GM23338 (cell line): ENCODE results near the gene ACBD7. TPM values are rescaled to one million over a fixed set of nuclear protein-coding genes. Genes with fewer than 3 reads are reported as not detected.

Source experiments
- ATAC-seq: fragments of 200-7000 bp; cut with Tn5 transposase; 3 replicates; pipeline ENCODE4 v1.9.1; 2020
- DNase-seq: peaks from one replicate; pipeline ENCODE4 v3.0.0-alpha.2; 2015; ENCODE audit warnings: low spot score
- H2AFZ ChIP-seq: fragments of 200-600 bp; sonication (generic); 2 replicates; pipeline ENCODE4 v1.8.0; 2016; ENCODE audit warnings: antibody characterized with exemption, mild to moderate bottlenecking, moderate library complexity
- H3F3A ChIP-seq: fragments of 200-600 bp; sonication (generic); replicated peaks from 2 replicates; pipeline ENCODE4 v1.8.0; 2017; ENCODE audit warnings: antibody characterized with exemption, mixed run types, low read depth
- H3K27ac ChIP-seq: fragments of 200-600 bp; sonication (generic); 2 replicates; pipeline ENCODE4 v1.6.1; 2016; ENCODE audit warnings: low read depth
- H3K27me3 ChIP-seq: fragments of 200-600 bp; sonication (generic); 2 replicates; pipeline ENCODE4 v1.8.0; 2016; ENCODE audit warnings: mild to moderate bottlenecking, mixed run types, moderate library complexity; ENCODE audit not compliant: insufficient read depth
- H3K36me3 ChIP-seq: fragments of 200-600 bp; sonication (generic); 2 replicates; pipeline ENCODE4 v1.8.0; 2016; ENCODE audit warnings: mild to moderate bottlenecking; ENCODE audit not compliant: insufficient read depth
- H3K4me1 ChIP-seq: fragments of 200-600 bp; sonication (generic); 2 replicates; pipeline ENCODE4 v1.8.0; 2016; ENCODE audit warnings: mild to moderate bottlenecking, moderate library complexity; ENCODE audit not compliant: insufficient read depth
- H3K4me2 ChIP-seq: fragments of 200-600 bp; sonication (generic); 2 replicates; pipeline ENCODE4 v1.7.1; 2017; ENCODE audit warnings: mixed run types
- H3K4me3 ChIP-seq: fragments of 200-600 bp; sonication (generic); 2 replicates; pipeline ENCODE4 v1.6.1; 2016; ENCODE audit warnings: mixed run types
- H3K79me2 ChIP-seq: fragments of 200-600 bp; sonication (generic); replicated peaks from 2 replicates; pipeline ENCODE4 v1.8.0; 2017; ENCODE audit warnings: mild to moderate bottlenecking; ENCODE audit not compliant: insufficient read depth
- H3K9me2 ChIP-seq: fragments of 200-600 bp; sonication (generic); 2 replicates; pipeline ENCODE4 v1.8.0; 2017; ENCODE audit not compliant: insufficient read depth
- H4K20me1 ChIP-seq: fragments of 200-600 bp; sonication (generic); replicated peaks from 2 replicates; pipeline ENCODE4 v1.8.0; 2017; ENCODE audit warnings: mild to moderate bottlenecking; ENCODE audit not compliant: insufficient read depth
- H3K27ac Mint-ChIP-seq: 2 replicates; pipeline ENCODE4 v1.8.0; 2020; ENCODE audit warnings: inconsistent platforms, mild to moderate bottlenecking, moderate library complexity, mixed read lengths
- H3K27me3 Mint-ChIP-seq: 3 replicates; pipeline ENCODE4 v1.8.0; 2022; ENCODE audit warnings: low read depth, mild to moderate bottlenecking, moderate library complexity, mixed read lengths, inconsistent platforms; ENCODE audit not compliant: insufficient read depth, poor library complexity
- H3K36me3 Mint-ChIP-seq: 3 replicates; pipeline ENCODE4 v1.8.0; 2021; ENCODE audit warnings: low read depth, mild to moderate bottlenecking, inconsistent platforms, moderate library complexity, mixed read lengths
- H3K4me1 Mint-ChIP-seq: 3 replicates; pipeline ENCODE4 v1.8.0; 2020; ENCODE audit warnings: mild to moderate bottlenecking, inconsistent platforms, mixed read lengths
- H3K4me3 Mint-ChIP-seq: 3 replicates; pipeline ENCODE4 v1.8.0; 2021; ENCODE audit warnings: moderate library complexity, mild to moderate bottlenecking, inconsistent platforms, mixed read lengths
- H3K9me3 Mint-ChIP-seq: 3 replicates; pipeline ENCODE4 v1.8.0; 2020; ENCODE audit warnings: moderate library complexity, mild to moderate bottlenecking, inconsistent platforms, mixed read lengths
- CREB1 ChIP-seq: fragments of 250-450 bp; sonication (Bioruptor Pico); IDR thresholded peaks from 2 replicates; pipeline ENCODE4 v1.5.0; 2020; ENCODE audit warnings: low read depth, mild to moderate bottlenecking, moderate library complexity
- ETS1 ChIP-seq: IDR thresholded peaks from 2 replicates; pipeline ENCODE4 v1.6.1; 2016; ENCODE audit warnings: antibody characterized with exemption
- EZH2 ChIP-seq: fragments of 200-600 bp; sonication (generic); IDR thresholded peaks from one replicate; pipeline ENCODE4 v1.8.0; 2017; ENCODE audit warnings: antibody characterized with exemption, mild to moderate bottlenecking, low read depth; ENCODE audit not compliant: unreplicated experiment
- EZH2phosphoT487 ChIP-seq: fragments of 200-600 bp; sonication (generic); IDR thresholded peaks from one replicate; pipeline ENCODE4 v1.8.1; 2018; ENCODE audit warnings: antibody characterized with exemption; ENCODE audit not compliant: unreplicated experiment
- JUNB ChIP-seq: IDR thresholded peaks from one replicate; pipeline ENCODE4 v1.6.1; 2016; ENCODE audit warnings: antibody characterized with exemption; ENCODE audit not compliant: unreplicated experiment
- NANOG ChIP-seq: IDR thresholded peaks from 2 replicates; pipeline ENCODE4 v1.6.1; 2016; ENCODE audit warnings: antibody characterized with exemption, borderline replicate concordance
- POLR2AphosphoS5 ChIP-seq: IDR thresholded peaks from 2 replicates; pipeline ENCODE4 v1.6.1; 2016; ENCODE audit warnings: antibody characterized with exemption, low read depth
- REST ChIP-seq: IDR thresholded peaks from one replicate; pipeline ENCODE4 v1.6.1; 2018; ENCODE audit warnings: antibody characterized with exemption; ENCODE audit not compliant: unreplicated experiment
- STAT1 ChIP-seq: IDR thresholded peaks from one replicate; pipeline ENCODE4 v1.6.1; 2016; ENCODE audit warnings: antibody characterized with exemption; ENCODE audit not compliant: unreplicated experiment
- ZNF114 ChIP-seq: fragments of 250-450 bp; sonication (Bioruptor Pico); IDR thresholded peaks from 2 replicates; pipeline ENCODE4 v1.5.0; 2020; ENCODE audit warnings: mild to moderate bottlenecking, moderate library complexity
- ZNF331 ChIP-seq: fragments of 250-450 bp; sonication (Bioruptor Pico); IDR thresholded peaks from 2 replicates; pipeline ENCODE4 v1.5.0; 2020; ENCODE audit warnings: low read depth, mild to moderate bottlenecking, moderate library complexity
- polyA plus RNA-seq: library from polyadenylated mRNA; unstranded; fragments of >200 nt; fragmentation: Nextera tagmentation; extraction: Ambion mirVana; gene quantifications from 2 replicates; pipeline ENCODE4 v1.2.1, GENCODE V29; 2016
- total RNA-seq: library from RNA; depleted of rRNA; stranded (reverse); fragments of >200 nt; shearing (Covaris generic); gene quantifications from 2 replicates; pipeline ENCODE4 v1.2.3, GENCODE V29; 2014
- TF ChIP-seq, protein P1 (sequence below), 2 experiments: fragments of 200-600 bp in 1 of 2; sonication (generic) in 1 of 2; conservative IDR thresholded peaks; 2 replicates each; pipeline versions ENCODE4 v1.5.1 to v1.6.1; 2016 to 2017; ENCODE audit warnings: antibody characterized with exemption in 2 of 2, low read depth in 2 of 2, mild to moderate bottlenecking in 2 of 2, moderate library complexity in 1 of 2
- TF ChIP-seq, protein P2 (sequence below): fragments of 250-450 bp; sonication (Bioruptor Pico); IDR thresholded peaks from 2 replicates; pipeline ENCODE4 v1.5.0; 2020; ENCODE audit warnings: mild to moderate bottlenecking, moderate library complexity

Gene ACBD7
- total and polyA plus RNA-seq, 2 experiments from 2014 or later: 2.8 to 14.7 TPM

DNA sequence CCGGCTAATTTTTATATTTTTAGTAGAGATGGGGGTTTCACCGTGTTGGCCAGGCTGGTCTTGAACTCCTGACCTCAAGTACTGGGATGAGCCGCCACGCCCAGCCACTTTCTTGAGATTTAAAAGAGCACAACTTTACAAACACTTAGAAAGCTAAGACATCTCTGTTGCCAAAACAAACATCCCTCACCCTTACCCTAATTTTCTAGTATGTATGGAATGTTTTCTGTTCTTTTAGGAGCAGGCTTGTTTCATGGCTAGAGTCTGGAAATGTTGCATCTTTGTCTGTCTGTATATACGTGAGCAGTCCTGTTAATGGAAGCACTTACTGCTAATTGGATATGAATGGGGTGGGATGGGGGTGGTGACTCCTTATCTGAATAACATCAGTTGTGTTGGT, 42.0 kb downstream of the ACBD7 start:
- no peak for DNase-seq
- Histone ChIP-seq H3F3A (no peaks in the 10 kb centered on the region), H3K4me2 (no peak overlapping the region), H3K27ac (no peak overlapping the region), H2AFZ (no peak overlapping the region), H3K4me3 (no peak overlapping the region), H3K4me1 (peaks cover 11% of the 10 kb centered on the region; the same call in 1 of the 2 replicates), H3K9me2 (0 out of 2 replicates have a peak, but pooled peaks cover 3% of the 10 kb centered on the region), H3K36me3 (no peaks in the 10 kb centered on the region), H4K20me1 (no peaks in the 10 kb centered on the region), H3K27me3 (no peaks in the 10 kb centered on the region), H3K79me2 (no peaks in the 10 kb centered on the region)
- Mint-ChIP-seq H3K27ac (no peak overlapping the region), H3K9me3 (no peaks in the 10 kb centered on the region; the same call in 2 of the 3 replicates), H3K4me1 (peaks cover 8% of the 10 kb centered on the region), H3K4me3 (no peak overlapping the region), H3K36me3 (peaks cover 3% of the 10 kb centered on the region; the same call in 1 of the 3 replicates), H3K27me3 (peaks cover 2% of the 10 kb centered on the region)
- ATAC-seq: no peak
- TF ChIP-seq POLR2AphosphoS5 (no peak), JUNB (no peak), REST (no peak), ZNF331 (CRISPR knock-in tag) (no peak), ZNF114 (CRISPR knock-in tag) (no peak), EZH2 (no peak), EZH2phosphoT487 (no peak), STAT1 (no peak), ETS1 (no peak), NANOG (no peak), CREB1 (CRISPR knock-in tag) (no peak)
- TF ChIP-seq, protein P1, sequence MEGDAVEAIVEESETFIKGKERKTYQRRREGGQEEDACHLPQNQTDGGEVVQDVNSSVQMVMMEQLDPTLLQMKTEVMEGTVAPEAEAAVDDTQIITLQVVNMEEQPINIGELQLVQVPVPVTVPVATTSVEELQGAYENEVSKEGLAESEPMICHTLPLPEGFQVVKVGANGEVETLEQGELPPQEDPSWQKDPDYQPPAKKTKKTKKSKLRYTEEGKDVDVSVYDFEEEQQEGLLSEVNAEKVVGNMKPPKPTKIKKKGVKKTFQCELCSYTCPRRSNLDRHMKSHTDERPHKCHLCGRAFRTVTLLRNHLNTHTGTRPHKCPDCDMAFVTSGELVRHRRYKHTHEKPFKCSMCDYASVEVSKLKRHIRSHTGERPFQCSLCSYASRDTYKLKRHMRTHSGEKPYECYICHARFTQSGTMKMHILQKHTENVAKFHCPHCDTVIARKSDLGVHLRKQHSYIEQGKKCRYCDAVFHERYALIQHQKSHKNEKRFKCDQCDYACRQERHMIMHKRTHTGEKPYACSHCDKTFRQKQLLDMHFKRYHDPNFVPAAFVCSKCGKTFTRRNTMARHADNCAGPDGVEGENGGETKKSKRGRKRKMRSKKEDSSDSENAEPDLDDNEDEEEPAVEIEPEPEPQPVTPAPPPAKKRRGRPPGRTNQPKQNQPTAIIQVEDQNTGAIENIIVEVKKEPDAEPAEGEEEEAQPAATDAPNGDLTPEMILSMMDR (conservative IDR thresholded peaks at IDR 0.05; ENCODE audit: low read depth in 2 of 2): no peak
- TF ChIP-seq, protein P2, sequence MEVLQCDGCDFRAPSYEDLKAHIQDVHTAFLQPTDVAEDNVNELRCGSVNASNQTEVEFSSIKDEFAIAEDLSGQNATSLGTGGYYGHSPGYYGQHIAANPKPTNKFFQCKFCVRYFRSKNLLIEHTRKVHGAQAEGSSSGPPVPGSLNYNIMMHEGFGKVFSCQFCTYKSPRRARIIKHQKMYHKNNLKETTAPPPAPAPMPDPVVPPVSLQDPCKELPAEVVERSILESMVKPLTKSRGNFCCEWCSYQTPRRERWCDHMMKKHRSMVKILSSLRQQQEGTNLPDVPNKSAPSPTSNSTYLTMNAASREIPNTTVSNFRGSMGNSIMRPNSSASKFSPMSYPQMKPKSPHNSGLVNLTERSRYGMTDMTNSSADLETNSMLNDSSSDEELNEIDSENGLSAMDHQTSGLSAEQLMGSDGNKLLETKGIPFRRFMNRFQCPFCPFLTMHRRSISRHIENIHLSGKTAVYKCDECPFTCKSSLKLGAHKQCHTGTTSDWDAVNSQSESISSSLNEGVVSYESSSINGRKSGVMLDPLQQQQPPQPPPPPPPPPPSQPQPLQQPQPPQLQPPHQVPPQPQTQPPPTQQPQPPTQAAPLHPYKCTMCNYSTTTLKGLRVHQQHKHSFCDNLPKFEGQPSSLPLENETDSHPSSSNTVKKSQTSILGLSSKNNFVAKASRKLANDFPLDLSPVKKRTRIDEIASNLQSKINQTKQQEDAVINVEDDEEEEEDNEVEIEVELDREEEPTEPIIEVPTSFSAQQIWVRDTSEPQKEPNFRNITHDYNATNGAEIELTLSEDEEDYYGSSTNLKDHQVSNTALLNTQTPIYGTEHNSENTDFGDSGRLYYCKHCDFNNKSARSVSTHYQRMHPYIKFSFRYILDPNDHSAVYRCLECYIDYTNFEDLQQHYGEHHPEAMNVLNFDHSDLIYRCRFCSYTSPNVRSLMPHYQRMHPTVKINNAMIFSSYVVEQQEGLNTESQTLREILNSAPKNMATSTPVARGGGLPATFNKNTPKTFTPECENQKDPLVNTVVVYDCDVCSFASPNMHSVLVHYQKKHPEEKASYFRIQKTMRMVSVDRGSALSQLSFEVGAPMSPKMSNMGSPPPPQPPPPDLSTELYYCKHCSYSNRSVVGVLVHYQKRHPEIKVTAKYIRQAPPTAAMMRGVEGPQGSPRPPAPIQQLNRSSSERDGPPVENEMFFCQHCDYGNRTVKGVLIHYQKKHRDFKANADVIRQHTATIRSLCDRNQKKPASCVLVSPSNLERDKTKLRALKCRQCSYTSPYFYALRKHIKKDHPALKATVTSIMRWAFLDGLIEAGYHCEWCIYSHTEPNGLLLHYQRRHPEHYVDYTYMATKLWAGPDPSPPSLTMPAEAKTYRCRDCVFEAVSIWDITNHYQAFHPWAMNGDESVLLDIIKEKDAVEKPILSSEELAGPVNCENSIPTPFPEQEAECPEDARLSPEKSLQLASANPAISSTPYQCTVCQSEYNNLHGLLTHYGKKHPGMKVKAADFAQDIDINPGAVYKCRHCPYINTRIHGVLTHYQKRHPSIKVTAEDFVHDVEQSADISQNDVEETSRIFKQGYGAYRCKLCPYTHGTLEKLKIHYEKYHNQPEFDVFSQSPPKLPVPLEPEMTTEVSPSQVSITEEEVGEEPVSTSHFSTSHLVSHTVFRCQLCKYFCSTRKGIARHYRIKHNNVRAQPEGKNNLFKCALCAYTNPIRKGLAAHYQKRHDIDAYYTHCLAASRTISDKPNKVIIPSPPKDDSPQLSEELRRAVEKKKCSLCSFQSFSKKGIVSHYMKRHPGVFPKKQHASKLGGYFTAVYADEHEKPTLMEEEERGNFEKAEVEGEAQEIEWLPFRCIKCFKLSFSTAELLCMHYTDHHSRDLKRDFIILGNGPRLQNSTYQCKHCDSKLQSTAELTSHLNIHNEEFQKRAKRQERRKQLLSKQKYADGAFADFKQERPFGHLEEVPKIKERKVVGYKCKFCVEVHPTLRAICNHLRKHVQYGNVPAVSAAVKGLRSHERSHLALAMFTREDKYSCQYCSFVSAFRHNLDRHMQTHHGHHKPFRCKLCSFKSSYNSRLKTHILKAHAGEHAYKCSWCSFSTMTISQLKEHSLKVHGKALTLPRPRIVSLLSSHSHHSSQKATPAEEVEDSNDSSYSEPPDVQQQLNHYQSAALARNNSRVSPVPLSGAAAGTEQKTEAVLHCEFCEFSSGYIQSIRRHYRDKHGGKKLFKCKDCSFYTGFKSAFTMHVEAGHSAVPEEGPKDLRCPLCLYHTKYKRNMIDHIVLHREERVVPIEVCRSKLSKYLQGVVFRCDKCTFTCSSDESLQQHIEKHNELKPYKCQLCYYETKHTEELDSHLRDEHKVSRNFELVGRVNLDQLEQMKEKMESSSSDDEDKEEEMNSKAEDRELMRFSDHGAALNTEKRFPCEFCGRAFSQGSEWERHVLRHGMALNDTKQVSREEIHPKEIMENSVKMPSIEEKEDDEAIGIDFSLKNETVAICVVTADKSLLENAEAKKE (CRISPR knock-in tag): no peak
